ENCODE results near the gene INTS2. TPM values are rescaled to one million over a fixed set of nuclear protein-coding genes. Genes with fewer than 3 reads are reported as not detected.

INTS2 gene
- total RNA-seq, 4 donors from 2014 or later: 3.3 to 12.0 (median 6.1) TPM

GRCh38 chr17:61846761-61847375 is 80.9 kb downstream of the INTS2 start:
- no peak overlapping the region for H3K27ac ChIP-seq
- no peaks in the 10 kb centered on the region for H3K4me1 ChIP-seq
- DNase-seq (no peak), ATAC-seq (no peak)
- intact Hi-C loops (cut with DNase I; ENCODE audit: low total_unique reads) (no loop called here), in situ Hi-C loops (cut with MboI; ENCODE audit: low sequenced_read_pairs in 4 of 4) (loop anchor here in 3 of 4 donors (10.0 to 25.0 kb wide), 3 partner anchors 212 to 1135 kb away; no protein-coding TSS in a partner anchor)
- no peaks in the 10 kb centered on the region for H3K9me3 ChIP-seq
- no peaks in the 10 kb centered on the region for H3K36me3 ChIP-seq
- H3K4me3 ChIP-seq: no peak overlapping the region
- no peaks in the 10 kb centered on the region for H3K27me3 ChIP-seq
- TF ChIP-seq POLR2A (IDR thresholded peaks at IDR 0.05) (no peak), CTCF (IDR thresholded peaks at IDR 0.05 in 4 of 5, conservative IDR thresholded peaks at IDR 0.05 in 1 of 5) (no peak)

- intact Hi-C loops (cut with DNase I; ENCODE audit: low total_unique reads): no loop called here
- H3K27me3 ChIP-seq: no peaks in the 10 kb centered on the region
- H3K27ac ChIP-seq: no peak overlapping the region
- ATAC-seq: no peak
- H3K4me3 ChIP-seq: no peak overlapping the region
- DNase-seq: no peak
- H3K9me3 ChIP-seq: no peaks in the 10 kb centered on the region
- in situ Hi-C loops (cut with MboI; ENCODE audit: low sequenced_read_pairs in 4 of 4): loop anchor here in 3 of 4 donors (10.0 to 25.0 kb wide), 3 partner anchors 211 to 1134 kb away; no protein-coding TSS in a partner anchor
- no peaks in the 10 kb centered on the region for H3K4me1 ChIP-seq
- H3K36me3 ChIP-seq: no peaks in the 10 kb centered on the region
- TF ChIP-seq POLR2A (IDR thresholded peaks at IDR 0.05) (no peak), CTCF (IDR thresholded peaks at IDR 0.05 in 4 of 5, conservative IDR thresholded peaks at IDR 0.05 in 1 of 5) (no peak)
Observed at GRCh38 chr17:61846088-61846487, 81.7 kb downstream of the INTS2 start.

GRCh38 chr17:61843435-61843834 is 84.3 kb downstream of the INTS2 start:
- TF ChIP-seq POLR2A (IDR thresholded peaks at IDR 0.05) (no peak), CTCF (IDR thresholded peaks at IDR 0.05 in 4 of 5, conservative IDR thresholded peaks at IDR 0.05 in 1 of 5) (no peak)
- DNase-seq (no peak), ATAC-seq (no peak)
- H3K4me1 ChIP-seq: no peaks in the 10 kb centered on the region
- no peaks in the 10 kb centered on the region for H3K27me3 ChIP-seq
- H3K36me3 ChIP-seq: no peaks in the 10 kb centered on the region
- H3K4me3 ChIP-seq: no peak overlapping the region
- no peak overlapping the region for H3K27ac ChIP-seq
- intact Hi-C loops (cut with DNase I; ENCODE audit: low total_unique reads): no loop called here
- in situ Hi-C loops (cut with MboI; ENCODE audit: low sequenced_read_pairs in 4 of 4): loop anchor here in 3 of 4 donors (10.0 to 25.0 kb wide), 3 partner anchors 209 to 1131 kb away; no protein-coding TSS in a partner anchor
- H3K9me3 ChIP-seq: no peaks in the 10 kb centered on the region

GRCh38 chr17:61842899-61843298 is 84.9 kb downstream of the INTS2 start:
- intact Hi-C loops (cut with DNase I; ENCODE audit: low total_unique reads): no loop called here
- Histone ChIP-seq H3K27ac (no peak overlapping the region), H3K27me3 (no peaks in the 10 kb centered on the region), H3K36me3 (no peaks in the 10 kb centered on the region), H3K4me3 (no peak overlapping the region), H3K4me1 (no peaks in the 10 kb centered on the region), H3K9me3 (no peaks in the 10 kb centered on the region)
- ATAC-seq: no peak
- no peak for TF ChIP-seq POLR2A (IDR thresholded peaks at IDR 0.05)
- TF ChIP-seq CTCF (IDR thresholded peaks at IDR 0.05 in 4 of 5, conservative IDR thresholded peaks at IDR 0.05 in 1 of 5): no peak
- no peak for DNase-seq
- in situ Hi-C loops (cut with MboI; ENCODE audit: low sequenced_read_pairs in 4 of 4): loop anchor here in 3 of 4 donors (10.0 to 25.0 kb wide), 3 partner anchors 208 to 1131 kb away; no protein-coding TSS in a partner anchor

Measured in gastrocnemius medialis (tissue), 4 donors.